Measurements from ENCODE around the gene TPP1.

Gene TPP1

DNA sequence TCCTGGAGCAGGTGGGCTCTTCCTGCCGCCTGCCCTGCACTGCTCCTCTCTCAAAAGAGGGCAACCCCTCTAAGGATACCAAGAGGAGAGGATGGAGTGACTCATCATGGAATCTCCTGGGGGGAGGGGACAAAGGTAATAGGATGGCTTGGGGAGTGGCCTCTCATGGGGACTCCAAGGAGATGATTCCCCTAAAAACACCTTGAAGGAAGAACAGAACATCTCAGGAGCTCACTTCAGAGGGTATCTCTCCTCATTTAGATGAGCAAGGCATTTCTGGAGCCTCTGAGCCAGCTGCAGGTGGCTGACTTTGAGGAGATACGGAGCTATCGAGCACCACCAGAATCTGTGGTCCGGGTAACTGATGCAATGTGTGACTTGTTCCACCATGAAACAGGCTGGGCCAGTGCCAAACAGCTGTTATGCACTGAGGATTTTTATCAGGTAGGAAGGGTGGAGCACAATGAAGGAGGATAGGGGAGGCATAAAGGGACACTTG, 56.1 kb downstream of the TPP1 start:
- DNase-seq (ENCODE audit: low read depth) = no peak
